H9 (cell line): ENCODE measurements around the gene THTPA. TPM values are rescaled to one million over a fixed set of nuclear protein-coding genes. Genes with fewer than 3 reads are reported as not detected.

Experiments
- DNase-seq: peaks from one replicate; pipeline ENCODE4 v3.0.0-alpha.2; 2017
- H2AFZ ChIP-seq: one replicate; pipeline ENCODE4 v1.6.1; 2013; ENCODE audit warnings: mild to moderate bottlenecking, low read length, control low read depth, moderate library complexity
- H2AK5ac ChIP-seq: 2 replicates; pipeline ENCODE4 v1.6.1; 2013; ENCODE audit warnings: low read length, control low read depth, mixed read lengths; ENCODE audit not compliant: insufficient read length
- H2BK120ac ChIP-seq: one replicate; pipeline ENCODE4 v1.6.1; 2013; ENCODE audit warnings: low read depth, mild to moderate bottlenecking, low read length, control low read depth, inconsistent platforms; ENCODE audit not compliant: poor library complexity, severe bottlenecking
- H2BK12ac ChIP-seq: 2 replicates; pipeline ENCODE4 v1.6.1; 2013; ENCODE audit warnings: low read length, control low read depth, mixed read lengths, low read depth; ENCODE audit not compliant: insufficient read length
- H2BK15ac ChIP-seq: 2 replicates; pipeline ENCODE4 v1.6.1; 2013; ENCODE audit warnings: low read depth, low read length, control low read depth
- H2BK20ac ChIP-seq: one replicate; pipeline ENCODE4 v1.6.1; 2013; ENCODE audit warnings: low read depth, mild to moderate bottlenecking, low read length, control low read depth, inconsistent platforms; ENCODE audit not compliant: poor library complexity, severe bottlenecking
- H2BK5ac ChIP-seq: 2 replicates; pipeline ENCODE4 v1.6.1; 2013; ENCODE audit warnings: low read length, control low read depth, mixed read lengths; ENCODE audit not compliant: insufficient read length
- H3K14ac ChIP-seq: 2 replicates; pipeline ENCODE4 v1.6.1; 2013; ENCODE audit warnings: low read length, control low read depth; ENCODE audit not compliant: insufficient read depth
- H3K18ac ChIP-seq: 2 replicates; pipeline ENCODE4 v1.6.1; 2013; ENCODE audit warnings: low read depth, mild to moderate bottlenecking, mixed read lengths, low read length, control low read depth; ENCODE audit not compliant: insufficient read length
- H3K23ac ChIP-seq: 2 replicates; pipeline ENCODE4 v1.6.1; 2013; ENCODE audit warnings: low read length, control low read depth, mixed read lengths, low read depth; ENCODE audit not compliant: insufficient read length
- H3K23me2 ChIP-seq: 2 replicates; pipeline ENCODE4 v1.6.1; 2013; ENCODE audit warnings: low read depth, mild to moderate bottlenecking, mixed read lengths, low read length, control low read depth; ENCODE audit not compliant: insufficient read length, poor library complexity, severe bottlenecking
- H3K27ac ChIP-seq: 2 replicates; pipeline ENCODE4 v1.5.1; 2013; ENCODE audit warnings: low read length, control low read depth, mixed read lengths, low read depth; ENCODE audit not compliant: insufficient read length
- H3K27me3 ChIP-seq: 2 replicates; pipeline ENCODE4 v1.6.1; 2013; ENCODE audit warnings: low read length, control low read depth, inconsistent platforms; ENCODE audit not compliant: insufficient read depth
- H3K4ac ChIP-seq: 2 replicates; pipeline ENCODE4 v1.6.1; 2013; ENCODE audit warnings: low read depth, mild to moderate bottlenecking, control low read depth, inconsistent platforms, low read length, moderate library complexity
- H3K4me1 ChIP-seq: 2 replicates; pipeline ENCODE4 v1.6.1; 2013; ENCODE audit warnings: low read length, control low read depth, inconsistent platforms; ENCODE audit not compliant: insufficient read depth
- H3K4me2 ChIP-seq: 2 replicates; pipeline ENCODE4 v1.6.1; 2013; ENCODE audit warnings: low read length, control low read depth, mixed read lengths; ENCODE audit not compliant: insufficient read length, insufficient read depth
- H3K56ac ChIP-seq: 2 replicates; pipeline ENCODE4 v1.6.1; 2013; ENCODE audit warnings: low read depth, mild to moderate bottlenecking, mixed read lengths, low read length, control low read depth; ENCODE audit not compliant: insufficient read length
- H3K79me1 ChIP-seq: 2 replicates; pipeline ENCODE4 v1.6.1; 2013; ENCODE audit warnings: low read depth, mild to moderate bottlenecking, moderate library complexity, low read length, control low read depth, inconsistent platforms; ENCODE audit not compliant: insufficient read depth, poor library complexity, severe bottlenecking
- H3K79me2 ChIP-seq: 2 replicates; pipeline ENCODE4 v1.6.1; 2013; ENCODE audit warnings: low read length, control low read depth, inconsistent platforms; ENCODE audit not compliant: insufficient read depth
- H3K9ac ChIP-seq: 2 replicates; pipeline ENCODE4 v1.6.1; 2013; ENCODE audit warnings: low read length, control low read depth, mixed read lengths; ENCODE audit not compliant: insufficient read length; ENCODE audit errors: extremely low read depth
- H3K9me3 ChIP-seq: one replicate; pipeline ENCODE4 v1.6.1; 2013; ENCODE audit warnings: low read depth, low read length, inconsistent platforms; ENCODE audit not compliant: control insufficient read depth
- H3T11ph ChIP-seq: one replicate; pipeline ENCODE4 v1.6.1; 2013; ENCODE audit warnings: mild to moderate bottlenecking, low read length, control low read depth, inconsistent platforms
- H4K20me1 ChIP-seq: one replicate; pipeline ENCODE4 v1.6.1; 2013; ENCODE audit not compliant: control insufficient read depth, insufficient read length, insufficient read depth
- H4K5ac ChIP-seq: 2 replicates; pipeline ENCODE4 v1.6.1; 2013; ENCODE audit warnings: low read depth, mild to moderate bottlenecking, mixed read lengths, low read length, control low read depth; ENCODE audit not compliant: insufficient read length
- H4K8ac ChIP-seq: replicated peaks from 2 replicates; pipeline ENCODE4 v1.6.1; 2013; ENCODE audit warnings: low read length, control low read depth, mixed read lengths, low read depth; ENCODE audit not compliant: insufficient read length
- H4K91ac ChIP-seq: 2 replicates; pipeline ENCODE4 v1.6.1; 2013; ENCODE audit warnings: low read depth, mild to moderate bottlenecking, moderate library complexity, mixed read lengths, low read length, control low read depth; ENCODE audit not compliant: insufficient read length
- H3K27ac Mint-ChIP-seq, 3 experiments: 2 replicates in 2 of 3; 3 replicates in 1 of 3; pipeline ENCODE4 v1.8.0; 2020 to 2021; ENCODE audit warnings: mixed read lengths in 3 of 3, mild to moderate bottlenecking in 1 of 3, moderate library complexity in 1 of 3
- H3K27me3 Mint-ChIP-seq: 2 replicates; pipeline ENCODE4 v1.8.0; 2021; ENCODE audit warnings: low read depth, mild to moderate bottlenecking, moderate library complexity, mixed read lengths
- H3K36me3 Mint-ChIP-seq, 3 experiments: 2 replicates in 2 of 3; 3 replicates in 1 of 3; pipeline ENCODE4 v1.8.0; 2020 to 2021; ENCODE audit warnings: low read depth in 3 of 3, mixed read lengths in 3 of 3; ENCODE audit not compliant: insufficient read depth in 1 of 3
- H3K4me1 Mint-ChIP-seq, 2 experiments: 2 replicates each; pipeline ENCODE4 v1.8.0; 2020; ENCODE audit warnings: mixed read lengths in 2 of 2
- H3K4me3 Mint-ChIP-seq, 2 experiments: 2 replicates in 1 of 2; 3 replicates in 1 of 2; pipeline ENCODE4 v1.8.0; 2020 to 2021; ENCODE audit warnings: mild to moderate bottlenecking in 2 of 2, mixed read lengths in 2 of 2, moderate library complexity in 1 of 2
- H3K9me3 Mint-ChIP-seq, 2 experiments: 2 replicates in 1 of 2; 3 replicates in 1 of 2; pipeline ENCODE4 v1.8.0; 2020; ENCODE audit warnings: mild to moderate bottlenecking in 2 of 2, mixed read lengths in 2 of 2, moderate library complexity in 1 of 2
- CTCF ChIP-seq: fragments of 200-600 bp; sonication (generic); conservative IDR thresholded peaks from 3 replicates; pipeline ENCODE4 v1.8.0; 2021; ENCODE audit warnings: antibody characterized with exemption, mild to moderate bottlenecking
- WGBS: extraction: QIAGEN DNeasy Blood & Tissue Kit; methylation state at CpG from one replicate; pipeline ENCODE4 v1.1.7; 2013; ENCODE audit warnings: missing lambda C conversion rate, low lambda C conversion rate, mixed read lengths; ENCODE audit not compliant: insufficient read length; ENCODE audit errors: extremely low coverage; 5-methylcytosine and 5-hydroxymethylcytosine counted together
- total RNA-seq: library from RNA; stranded (reverse); gene quantifications from 2 replicates; pipeline ENCODE4 v1.2.1, GENCODE V29; 2021

The THTPA gene
- total RNA-seq, 1 experiment from 2014 or later: 15.6 TPM

GRCh38 chr14:23538050-23538718 is 17.9 kb upstream of the THTPA start:
- peak overlapping the region; percentile 1 for H2BK120ac ChIP-seq
- no peak overlapping the region for H2BK15ac ChIP-seq
- no peaks in the 10 kb centered on the region; the same call in 1 of the 2 replicates for H3K79me2 ChIP-seq
- no CpG with 5 or more reads among the region's 10 CpGs for WGBS
- H3K14ac ChIP-seq: peak overlapping the region; percentile 54
- H3K9me3 Mint-ChIP-seq: no peaks in the 10 kb centered on the region; a peak in 1 of 5 replicates
- peak overlapping the region; percentile 70 for H3K4ac ChIP-seq
- H3K27me3 Mint-ChIP-seq: no peaks in the 10 kb centered on the region
- peak overlapping the region; percentile 14 for H2AK5ac ChIP-seq
- H3K9me3 ChIP-seq: no peaks in the 10 kb centered on the region
- H3K79me1 ChIP-seq: no peaks in the 10 kb centered on the region
- peak overlapping the region; percentile 76 for H3K56ac ChIP-seq
- H3K27ac Mint-ChIP-seq: peak overlapping the region; percentile 98 to 99 (median 99)
- H2AFZ ChIP-seq: no peak overlapping the region
- H3K4me1 ChIP-seq: peaks cover 18% of the 10 kb centered on the region; the same call in 1 of the 2 replicates
- no peak for TF ChIP-seq CTCF
- peaks cover 23 to 37% (median 32%) of the 10 kb centered on the region in 3 experiments; a peak in 6 of 7 replicates for H3K36me3 Mint-ChIP-seq
- H4K91ac ChIP-seq: peak overlapping the region; percentile 18
- peak overlapping the region; percentile 69 for H3K18ac ChIP-seq
- peak overlapping the region; percentile 89 for H3K4me2 ChIP-seq
- H3T11ph ChIP-seq: peak overlapping the region; percentile 68
- peaks cover 54 to 56% of the 10 kb centered on the region in 2 experiments for H3K4me1 Mint-ChIP-seq
- H3K9ac ChIP-seq: peak overlapping the region; percentile 84
- no peak for DNase-seq
- no peak overlapping the region for H2BK20ac ChIP-seq
- H2BK12ac ChIP-seq: peak overlapping the region; percentile 4
- peak overlapping the region; percentile 73 for H2BK5ac ChIP-seq
- H3K4me3 Mint-ChIP-seq: peak overlapping the region; percentile 80 to 89
- peak overlapping the region; percentile 26 for H4K8ac ChIP-seq
- H3K27me3 ChIP-seq: no peaks in the 10 kb centered on the region
- H3K23ac ChIP-seq: no peak overlapping the region
- H4K5ac ChIP-seq: peak overlapping the region; percentile 48
- H3K27ac ChIP-seq: peak overlapping the region; percentile 96
- peaks cover 19% of the 10 kb centered on the region for H3K23me2 ChIP-seq
- H4K20me1 ChIP-seq: no peaks in the 10 kb centered on the region
